ENCODE data around the gene NCS1.

Gene NCS1

DNA sequence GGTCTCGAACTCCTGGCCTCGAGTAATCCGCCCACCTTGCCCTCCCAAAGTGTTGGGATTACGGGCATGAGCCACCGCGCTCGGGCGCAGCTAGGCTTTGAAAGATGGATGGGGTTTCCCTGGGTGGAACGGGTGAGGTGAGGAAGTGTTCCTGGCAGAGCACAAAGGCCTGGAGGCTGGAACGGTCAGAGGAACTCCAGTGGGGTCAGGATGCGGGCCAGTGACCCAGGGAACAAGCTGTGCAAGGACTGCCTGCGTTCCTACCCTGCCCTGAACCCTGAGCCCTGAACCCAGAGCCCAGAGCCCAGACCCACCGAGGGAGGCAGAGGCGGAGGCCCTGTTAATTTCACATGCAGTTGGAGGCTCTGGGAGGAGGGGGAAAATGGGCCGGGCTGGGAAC is 23.4 kb downstream of the NCS1 start:
- DNase-seq (ENCODE audit: low read depth): no peak

DNA sequence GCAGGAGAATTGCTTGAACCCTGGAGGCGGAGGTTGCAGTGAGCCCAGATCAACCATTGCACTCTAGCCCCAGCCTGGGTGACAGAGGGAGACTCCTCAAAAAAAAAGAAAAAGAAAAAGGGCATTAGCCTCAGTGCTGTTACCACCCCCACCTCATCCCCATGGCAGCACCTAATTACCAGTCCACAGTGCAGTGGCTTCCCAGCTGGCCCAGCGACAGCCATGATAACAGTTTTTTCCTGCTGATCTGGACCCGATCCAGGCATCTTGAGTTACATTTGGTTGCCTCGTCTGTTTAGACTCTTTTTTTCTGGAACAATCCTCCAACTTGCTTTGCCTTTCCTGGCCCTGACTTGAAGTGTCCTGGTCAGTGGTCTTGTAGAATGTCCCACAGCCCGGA is 24.4 kb downstream of the NCS1 start:
- DNase-seq (ENCODE audit: low read depth): no peak

DNA sequence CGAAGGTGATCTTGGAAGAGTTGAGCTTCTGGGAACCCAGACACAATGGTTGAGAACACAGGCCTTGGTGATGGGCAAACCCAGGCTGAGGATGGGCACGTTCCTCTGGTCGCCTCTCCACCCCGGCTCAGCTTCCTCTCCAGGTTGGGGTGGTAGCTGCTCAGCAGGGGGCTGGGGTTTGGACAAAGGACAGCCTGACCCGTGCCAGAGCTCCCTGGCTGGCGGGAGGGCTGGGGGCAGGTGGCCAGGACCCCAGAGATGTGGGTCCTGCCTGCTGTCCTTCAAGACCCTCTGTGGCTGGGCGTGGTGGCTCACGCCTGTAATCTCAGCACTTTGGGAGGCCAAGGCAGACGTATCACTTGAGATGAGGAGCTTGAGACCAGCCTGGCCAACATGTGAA is 25.2 kb downstream of the NCS1 start:
- no peak for DNase-seq (ENCODE audit: low read depth)

DNA sequence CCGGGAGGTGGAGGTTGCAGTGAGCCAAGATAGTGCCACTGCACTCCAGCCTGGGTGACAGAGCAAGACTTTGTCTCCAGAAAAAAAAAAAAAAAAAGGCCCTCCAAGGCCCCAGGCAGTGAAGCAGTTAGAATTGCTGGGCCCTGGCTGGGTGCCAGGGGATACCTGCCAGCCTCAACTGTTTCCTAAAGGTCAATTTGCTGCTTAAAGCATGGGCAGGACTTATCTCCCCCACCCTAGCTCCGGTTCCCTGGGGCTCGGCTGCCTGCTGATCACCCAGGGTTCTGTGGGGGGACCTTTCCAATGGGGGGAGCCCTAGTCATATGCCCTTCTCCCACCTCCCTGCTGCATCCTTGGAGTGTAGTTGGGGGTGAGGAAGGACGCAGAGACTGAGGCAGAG is 25.7 kb downstream of the NCS1 start:
- no peak for DNase-seq (ENCODE audit: low read depth)

DNA sequence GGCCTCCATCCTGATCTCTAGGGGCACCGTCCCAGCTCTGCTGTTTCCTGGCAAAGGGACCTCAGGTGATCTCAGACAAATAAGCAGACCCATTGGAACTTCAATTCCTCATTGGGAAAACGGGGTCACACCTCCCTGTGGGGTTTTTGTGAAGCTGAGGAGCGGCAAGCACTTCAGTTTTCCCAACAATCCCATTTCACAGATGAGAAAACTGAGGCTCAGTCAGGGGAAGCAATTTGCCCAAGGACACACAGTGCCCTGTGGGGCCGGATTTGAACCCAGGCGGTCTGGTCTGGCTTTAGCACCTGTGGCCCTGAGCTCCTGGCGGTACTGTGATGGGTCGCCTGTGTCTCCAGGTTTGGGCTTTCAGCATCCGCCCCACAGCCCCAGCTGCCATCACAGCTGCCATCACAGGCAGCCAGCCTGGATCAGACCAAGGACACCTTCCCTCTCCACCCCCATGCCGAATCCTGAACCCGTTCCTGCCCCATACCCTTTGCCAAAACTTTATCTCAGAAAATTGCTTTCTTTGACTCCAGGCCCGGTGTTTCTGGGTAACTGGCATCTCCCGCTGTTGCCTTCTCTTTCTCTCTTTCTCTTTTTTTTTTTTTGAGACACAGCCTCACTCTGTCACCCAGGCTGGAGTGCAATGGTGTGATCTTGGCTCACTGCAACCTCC is 26.4 kb downstream of the NCS1 start:
- no peak for DNase-seq (ENCODE audit: low read depth)

DNA sequence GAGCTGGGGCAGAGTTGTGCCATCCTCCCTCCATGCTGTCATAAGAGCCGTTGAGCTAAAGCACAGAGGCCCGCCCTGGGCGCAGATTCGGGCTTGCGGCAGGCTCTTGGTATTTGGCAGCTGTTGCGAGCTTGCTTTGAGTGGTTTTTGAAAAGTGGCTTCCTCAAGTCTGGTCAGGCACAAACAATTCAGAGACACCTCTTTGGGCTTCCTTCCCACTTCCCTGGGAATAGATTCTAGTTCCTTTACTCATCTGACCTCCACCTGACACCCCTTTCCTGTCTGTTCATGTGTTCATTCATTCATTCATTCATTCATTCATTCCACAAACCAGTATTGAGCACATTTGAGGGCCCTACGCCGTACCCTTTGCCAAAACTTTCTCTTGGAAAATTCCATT is 27.4 kb downstream of the NCS1 start:
- no peak for DNase-seq (ENCODE audit: low read depth)

DNA sequence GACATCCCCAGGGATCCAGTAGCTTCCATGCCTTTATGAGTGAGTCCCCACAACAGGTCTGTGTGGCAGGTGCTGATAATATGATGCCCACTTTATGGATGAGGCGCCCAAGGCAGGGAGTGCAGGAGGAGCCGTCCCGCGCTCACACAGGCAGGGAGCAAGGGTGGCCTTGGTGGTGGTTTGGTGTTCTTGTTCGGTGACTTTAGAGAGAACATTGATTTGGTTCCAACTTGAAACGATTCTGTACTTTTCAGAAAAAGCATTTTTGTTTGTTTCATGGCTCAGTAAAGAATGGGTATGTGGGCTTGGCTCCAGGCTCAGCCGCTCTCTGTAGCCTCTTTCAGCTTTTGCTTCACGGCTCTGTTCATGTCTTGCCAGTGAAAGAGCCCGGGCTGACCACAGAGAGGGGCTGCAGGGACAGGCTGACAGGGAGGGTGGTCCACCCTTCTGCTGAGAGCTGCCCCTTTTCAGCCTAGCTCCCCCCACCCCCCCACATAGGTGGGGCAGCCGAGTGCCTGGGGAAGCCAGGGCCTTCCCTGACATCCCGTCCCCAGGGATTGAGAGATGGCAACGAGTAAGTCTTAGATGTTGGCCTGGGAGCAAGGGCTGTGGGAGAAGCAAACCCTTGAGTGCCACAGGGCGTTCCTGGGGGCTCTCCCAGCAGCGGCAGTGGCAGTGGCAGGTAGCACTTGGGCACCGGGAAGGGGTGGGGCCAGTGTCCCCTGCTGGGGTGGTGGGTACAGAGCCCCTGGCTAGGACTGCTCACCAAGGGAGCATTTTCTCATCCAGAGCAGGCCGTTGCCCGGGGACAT is 28.0 kb downstream of the NCS1 start:
- DNase-seq (ENCODE audit: low read depth): no peak

DNA sequence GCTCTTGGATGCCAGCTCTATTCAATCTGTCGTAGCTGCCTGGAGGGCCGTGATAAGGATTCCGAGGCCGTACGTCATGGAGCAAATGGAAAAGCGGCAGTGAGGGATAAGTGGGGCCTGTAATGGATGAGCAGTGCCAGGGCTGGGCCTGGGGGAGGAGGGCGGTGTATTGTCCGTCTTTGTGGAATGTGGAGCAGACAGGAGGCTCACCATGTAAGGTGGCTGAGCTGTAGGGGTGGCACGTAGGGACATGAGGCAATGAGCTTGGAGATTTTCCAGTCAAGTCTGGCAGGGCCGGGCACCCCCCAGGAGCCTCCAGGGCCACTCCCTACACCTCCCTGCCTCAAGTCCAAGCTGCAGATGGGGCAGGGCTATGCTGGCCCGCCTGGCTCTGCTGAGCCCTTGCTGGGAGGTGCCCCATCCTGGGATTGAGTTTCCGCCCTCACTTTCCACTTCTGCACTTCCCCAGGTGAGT is 29.2 kb downstream of the NCS1 start:
- no peak for DNase-seq (ENCODE audit: low read depth)

DNA sequence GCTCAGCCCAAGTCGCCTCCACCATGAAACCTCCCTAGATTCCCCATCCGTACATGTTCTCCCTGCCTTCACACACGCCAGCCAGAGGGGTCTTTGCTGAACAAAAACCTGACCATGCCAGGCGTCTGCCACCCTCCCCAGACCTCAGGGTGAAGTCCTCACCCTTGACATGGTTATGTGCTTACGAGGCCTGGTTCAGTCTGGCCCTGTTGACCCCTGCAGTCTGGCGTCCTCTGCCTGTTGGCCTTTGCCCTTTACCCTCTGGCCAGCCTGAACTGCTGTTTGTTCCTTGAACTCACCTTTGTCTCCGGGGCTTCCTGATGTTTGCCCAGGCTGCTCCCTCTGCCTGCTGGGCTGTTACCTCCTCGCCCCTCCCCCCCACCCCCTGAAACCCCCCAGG is 29.8 kb downstream of the NCS1 start:
- DNase-seq (ENCODE audit: low read depth): no peak

DNA sequence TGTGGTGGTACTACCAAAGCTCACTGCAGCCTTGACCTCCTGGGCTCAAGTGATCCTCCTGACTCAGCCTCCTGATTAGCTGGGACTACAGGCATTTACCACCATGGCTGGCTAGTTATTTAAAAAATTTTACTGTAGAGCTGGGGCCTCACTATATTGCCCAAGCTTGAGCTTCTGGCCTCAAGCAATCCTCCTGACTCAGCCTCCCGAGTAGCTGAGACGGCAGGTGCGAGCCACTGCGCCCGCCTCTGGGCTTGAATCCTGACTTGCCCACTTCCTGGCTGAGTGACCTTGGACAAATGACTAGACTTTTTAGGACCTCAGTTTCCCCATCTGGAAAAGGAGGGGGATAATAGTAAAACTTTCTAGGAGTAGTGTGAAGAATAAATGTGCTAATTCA is 32.1 kb downstream of the NCS1 start:
- no peak for DNase-seq (ENCODE audit: low read depth)

DNA sequence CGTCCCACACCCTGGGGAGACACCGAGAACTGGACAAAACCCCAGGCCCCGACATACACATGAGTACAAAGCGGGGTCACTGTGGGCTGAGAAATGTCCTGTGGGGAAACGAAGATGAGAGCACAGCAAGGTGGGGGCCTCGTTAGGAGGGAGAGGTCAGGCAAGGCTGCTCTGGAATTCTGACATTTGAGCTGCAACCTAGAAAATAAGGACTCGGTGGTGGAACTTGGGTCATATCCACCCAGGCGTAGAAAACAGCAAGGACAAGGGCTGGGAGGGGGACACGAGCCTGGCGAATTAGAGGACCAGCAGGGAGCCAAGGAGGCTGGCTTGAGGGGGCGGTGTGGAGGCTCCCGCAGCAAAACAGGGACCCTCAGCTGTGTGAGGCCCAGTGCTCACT is 32.8 kb downstream of the NCS1 start:
- no peak for DNase-seq (ENCODE audit: low read depth)

DNA sequence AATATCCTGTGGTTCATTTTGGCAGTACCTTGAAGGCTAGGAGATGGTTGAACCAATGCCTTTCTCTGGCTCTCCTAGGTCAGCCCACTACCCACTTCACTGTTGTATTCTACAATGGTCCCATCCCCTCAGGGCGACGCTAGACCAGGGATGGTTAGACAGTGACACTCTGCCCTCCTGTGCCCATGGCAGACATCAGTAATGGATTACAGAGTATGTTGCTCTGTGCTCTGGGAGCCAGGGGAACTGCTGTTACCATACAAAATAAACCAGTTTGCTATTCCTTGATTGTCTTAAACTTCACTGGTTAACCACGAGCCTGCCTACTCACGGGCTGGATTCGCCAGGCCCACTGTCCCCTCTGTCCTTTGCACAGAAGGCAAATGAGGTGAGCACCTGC is 33.7 kb downstream of the NCS1 start:
- no peak for DNase-seq (ENCODE audit: low read depth)

DNA sequence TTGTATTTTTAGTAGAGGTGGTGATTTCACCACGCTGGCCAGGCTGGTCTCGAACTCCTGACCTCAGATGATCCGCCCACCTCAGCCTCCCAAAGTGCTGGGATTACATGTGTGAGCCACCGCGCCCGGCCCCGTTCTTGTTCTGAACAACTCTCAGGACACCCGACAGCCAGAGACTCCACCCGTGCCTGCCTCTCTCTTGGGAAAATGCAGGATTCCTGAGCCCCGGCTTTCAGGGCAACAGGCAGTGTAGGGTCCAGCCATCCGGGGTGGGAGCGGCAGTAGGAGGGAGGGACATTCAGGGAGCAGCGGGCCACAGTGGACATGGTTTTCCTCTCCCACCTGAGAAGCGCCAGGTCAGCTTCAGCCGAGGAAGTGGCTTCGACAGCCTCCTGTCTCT is 34.4 kb downstream of the NCS1 start:
- no peak for DNase-seq (ENCODE audit: low read depth)

DNA sequence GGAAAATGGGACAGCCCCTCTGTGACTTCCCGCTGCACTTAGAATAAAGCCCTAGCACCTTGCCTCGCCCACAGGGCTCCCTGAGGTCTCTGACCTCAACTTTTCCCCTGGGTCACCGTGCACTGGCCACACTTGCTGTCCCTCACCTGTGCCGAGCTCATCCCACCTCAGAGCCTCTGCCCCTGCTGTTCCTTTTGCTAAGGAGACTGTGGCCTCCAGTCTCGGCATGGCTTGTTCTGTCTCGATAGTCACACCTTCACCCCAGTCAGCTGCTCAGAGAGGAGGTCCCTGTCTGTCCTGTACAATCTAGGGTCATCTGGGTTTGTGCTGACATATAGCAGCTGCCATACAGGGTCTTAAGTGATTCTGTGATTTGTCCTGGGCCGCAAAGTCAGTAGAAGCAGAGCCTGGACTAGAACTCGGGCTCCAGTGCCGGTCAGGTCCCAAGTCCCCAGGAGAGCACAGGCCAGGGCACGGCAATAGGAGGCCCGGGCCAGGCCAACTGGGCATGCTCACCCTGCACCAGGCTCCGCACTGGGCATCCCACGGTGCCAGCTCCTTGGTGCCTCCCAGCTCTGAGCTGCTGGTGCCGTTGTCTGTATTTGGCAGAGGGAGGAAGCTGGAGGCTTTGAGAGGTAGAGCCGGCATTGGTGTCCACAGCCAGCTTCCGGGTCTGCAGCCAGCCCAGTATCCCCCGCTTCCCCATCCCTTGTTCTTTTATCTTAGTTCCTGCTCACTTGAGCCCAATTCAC is 35.2 kb downstream of the NCS1 start:
- no peak for DNase-seq (ENCODE audit: low read depth)

DNA sequence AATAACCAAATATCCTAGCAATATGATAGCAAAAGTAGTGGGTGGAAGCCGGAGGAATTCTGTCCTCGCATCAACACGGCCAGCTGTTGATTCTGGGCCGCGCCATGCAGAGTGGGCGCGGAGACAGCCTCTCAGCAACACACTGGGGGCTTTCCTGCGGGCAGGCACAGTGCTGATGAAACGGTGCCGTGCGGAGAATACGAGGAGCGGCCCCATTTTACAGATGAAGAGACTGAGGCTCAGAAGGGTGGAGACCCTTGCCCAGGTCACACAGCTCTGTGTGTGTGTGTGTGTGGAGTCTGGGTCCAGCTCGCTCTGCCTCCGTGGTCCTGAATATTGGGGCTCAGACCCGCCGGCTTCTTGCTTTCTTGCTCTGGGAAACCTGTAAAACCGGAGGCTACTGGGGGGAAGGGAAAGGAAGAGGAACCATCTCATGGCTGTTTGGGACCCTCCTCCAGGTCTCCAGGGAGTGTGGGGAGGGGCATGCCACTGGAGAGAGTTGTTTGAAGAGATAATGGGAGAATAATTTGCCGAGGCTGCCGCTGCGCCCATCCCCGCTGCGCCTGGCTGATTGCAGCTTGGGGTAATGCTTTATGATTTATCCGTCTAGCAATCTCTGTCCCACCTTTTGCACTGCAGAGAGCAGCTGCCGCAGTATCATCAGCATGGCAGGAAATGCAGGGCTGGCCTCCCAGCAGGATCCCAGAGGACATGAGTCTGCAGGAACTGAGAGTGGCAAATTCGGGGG is 36.6 kb downstream of the NCS1 start:
- no peak for DNase-seq (ENCODE audit: low read depth)

DNA sequence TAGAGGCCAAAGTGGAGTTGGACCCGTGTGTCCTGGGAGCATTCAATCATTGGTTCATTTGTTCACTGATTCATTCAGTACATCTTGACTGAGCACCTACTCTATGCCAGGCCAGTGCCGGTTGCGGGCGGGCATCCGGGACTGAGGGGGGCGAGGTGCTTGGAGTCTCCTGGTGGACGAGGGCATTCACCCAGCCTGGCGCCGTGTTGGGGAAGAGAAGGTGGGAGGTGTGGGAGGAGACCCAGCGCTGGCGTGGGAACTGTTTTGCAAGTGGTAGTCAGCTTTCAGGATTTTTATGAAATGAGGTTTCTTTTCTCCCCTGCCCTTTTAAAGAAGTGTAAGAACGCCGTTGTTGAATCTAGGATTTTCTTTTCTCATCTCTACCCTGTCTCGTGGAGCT is 37.2 kb downstream of the NCS1 start:
- no peak for DNase-seq (ENCODE audit: low read depth)

DNA sequence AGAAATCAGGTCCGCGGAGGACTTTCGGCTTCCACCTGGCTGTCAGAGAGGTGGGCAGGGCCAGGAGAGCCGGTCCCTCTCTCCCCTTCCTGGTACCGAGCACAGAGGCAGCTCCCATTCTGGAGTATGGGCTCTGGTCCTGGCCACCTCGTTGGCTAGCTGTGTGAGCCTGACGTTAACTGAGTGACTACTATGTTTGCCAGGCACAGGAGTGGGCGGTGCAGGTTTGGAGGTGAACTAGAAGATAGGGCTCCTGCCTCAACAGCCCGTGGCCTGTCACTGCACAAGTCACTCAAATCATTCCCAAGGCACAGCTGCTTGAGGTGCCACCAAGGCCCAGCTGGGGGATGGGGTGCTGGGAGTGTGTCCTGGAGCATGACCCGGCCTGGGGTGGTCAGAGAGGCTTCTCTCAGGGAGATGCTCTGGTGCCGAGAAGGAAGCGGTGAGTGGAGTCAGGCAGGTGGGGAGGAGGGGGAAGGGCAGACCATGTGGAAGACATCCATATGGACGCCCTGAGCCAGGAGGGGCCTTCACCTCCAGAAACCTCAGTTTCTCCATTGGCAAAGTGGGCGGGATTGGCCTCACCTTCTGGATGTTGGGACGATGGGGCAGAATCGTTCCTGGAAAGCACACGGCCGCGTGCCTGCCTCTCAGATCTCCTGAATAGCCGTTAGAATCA is 39.5 kb downstream of the NCS1 start:
- DNase-seq (ENCODE audit: low read depth): no peak

DNA sequence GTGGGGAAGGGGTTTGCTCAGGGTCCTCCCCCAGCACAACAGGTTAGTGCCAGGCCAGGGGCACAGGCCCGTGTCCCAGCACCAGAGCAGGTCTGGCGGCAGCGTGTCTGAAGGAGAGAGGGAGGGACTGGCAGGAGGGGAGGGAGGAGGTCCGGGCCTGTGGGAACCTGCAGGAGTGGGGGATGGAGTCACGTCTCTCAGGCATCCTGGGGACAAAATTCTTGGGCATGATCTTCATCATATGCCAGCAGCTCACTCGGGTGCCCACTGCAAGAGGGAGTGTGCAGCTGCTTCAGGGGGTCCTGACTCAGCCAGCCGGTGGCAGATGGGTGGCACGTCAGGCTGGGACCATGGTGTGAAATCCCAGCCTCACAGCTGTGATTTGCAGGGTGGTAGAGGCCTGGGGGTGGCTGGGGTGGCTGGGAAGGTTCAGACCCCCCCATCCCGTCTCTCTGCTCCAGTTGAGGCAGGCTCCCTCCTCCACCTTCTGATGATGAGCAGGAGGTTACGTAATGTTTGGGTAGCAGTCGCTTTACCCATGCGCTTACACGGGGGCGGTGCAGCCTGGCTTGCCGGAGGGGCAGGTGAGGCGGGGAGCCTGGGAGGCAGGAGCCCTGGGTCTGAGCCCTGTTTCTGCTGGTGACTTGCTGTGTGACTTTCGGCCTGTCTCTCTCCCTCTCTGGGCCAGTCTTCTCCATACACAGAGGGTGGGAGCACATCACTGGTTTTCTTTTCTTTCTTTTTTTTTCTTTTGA is 40.5 kb downstream of the NCS1 start:
- DNase-seq (ENCODE audit: low read depth): no peak

DNA sequence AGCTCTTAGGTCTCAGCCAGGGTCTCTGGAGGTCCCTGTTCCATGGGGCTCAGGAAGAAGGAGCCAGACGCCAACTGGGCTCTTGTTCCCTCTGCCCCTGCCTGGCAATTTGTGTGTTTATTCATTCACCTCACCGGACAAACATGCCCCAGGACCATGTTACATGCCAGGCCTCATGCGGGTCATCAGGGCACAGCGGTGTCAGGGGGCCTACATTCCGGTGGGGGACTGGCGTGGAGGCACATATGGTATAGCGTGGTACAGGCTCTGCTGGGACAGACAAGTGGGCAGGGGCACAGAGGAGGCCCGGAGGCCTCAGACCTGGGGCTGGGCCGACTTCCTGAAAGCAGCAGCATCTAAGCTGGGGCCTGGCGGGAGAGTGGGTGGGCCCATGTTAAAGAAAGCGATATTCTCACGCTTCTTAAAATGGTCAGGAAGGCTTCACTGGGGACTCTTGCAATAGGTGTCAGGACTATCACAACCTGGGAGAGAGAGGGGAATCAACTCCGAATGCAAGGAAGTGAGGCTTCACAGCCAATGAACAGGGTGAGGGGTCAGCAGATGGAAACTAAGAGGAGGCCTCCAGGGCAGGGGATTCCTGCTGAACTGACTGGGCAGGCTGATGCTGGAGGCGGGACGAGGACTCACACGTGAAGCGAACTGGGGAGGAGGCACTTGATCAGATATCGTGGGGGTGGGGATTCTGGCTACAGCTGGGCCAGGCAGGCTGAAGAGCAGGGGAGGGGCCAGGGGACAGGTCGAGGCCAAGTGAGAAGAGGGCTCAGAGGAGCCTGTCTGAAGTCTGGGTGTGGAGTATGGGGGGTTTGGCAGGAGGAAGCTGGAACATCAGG is 41.9 kb downstream of the NCS1 start:
- no peak for DNase-seq (ENCODE audit: low read depth)

DNA sequence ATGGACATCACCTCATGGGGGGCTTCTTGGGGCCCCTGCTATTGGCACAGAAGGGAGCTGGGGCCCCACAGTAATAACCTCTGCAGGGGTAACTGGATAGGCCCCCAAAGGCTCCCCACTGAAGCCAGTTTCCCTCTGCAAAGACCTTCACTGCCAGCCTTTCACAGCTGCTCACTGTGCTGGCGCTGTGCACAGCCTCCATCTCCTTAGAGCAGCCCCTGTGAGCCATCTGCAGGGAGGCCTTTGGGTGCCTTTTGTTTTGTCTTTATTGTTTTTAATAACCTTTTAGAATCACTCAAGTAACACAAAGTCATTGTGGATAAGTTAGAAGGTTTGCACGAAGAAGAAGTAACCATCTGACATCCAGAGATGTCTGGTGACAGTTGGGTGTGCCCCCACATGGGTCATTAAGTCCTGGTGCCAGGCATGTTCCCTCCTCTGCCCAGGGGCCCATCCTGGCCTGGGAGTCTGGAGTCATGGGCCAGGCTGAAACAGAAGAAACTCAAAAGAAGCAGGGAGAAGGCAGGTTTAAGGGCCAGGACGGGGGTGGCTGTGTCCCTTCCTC is 42.7 kb downstream of the NCS1 start:
- no peak for DNase-seq (ENCODE audit: low read depth)
